Stimulated activated effector memory CD8-positive, alpha-beta T cell treated with anti-CD3 and anti-CD28 coated beads, Interleukin-12 subunit alpha, Interleukin-12 subunit beta, amount 100 ng/mL, for 72 hours (primary cell): ENCODE results near the gene GNAT2.
"Not testable (repeated sequence)": the region's sequence is repeated elsewhere in the genome, so short reads cannot be mapped to it uniquely, and the experiment has no call there.

Source experiments
- ATAC-seq: fragments of 150-1000 bp; cut with Tn5 transposase; 2 replicates; pipeline ENCODE4 v1.10.0; 2021
- DNase-seq, 2 donors: peaks; one replicate each; pipeline ENCODE4 v3.0.0; 2021 to 2022; ENCODE audit warnings: low spot score in 2 of 2
- H3K27ac Mint-ChIP-seq: one replicate; pipeline ENCODE4 v1.8.0; 2022; ENCODE audit warnings: mild to moderate bottlenecking, mixed read lengths
- H3K36me3 Mint-ChIP-seq: one replicate; pipeline ENCODE4 v1.8.0; 2022; ENCODE audit warnings: mild to moderate bottlenecking, mixed read lengths
- H3K4me1 Mint-ChIP-seq: one replicate; pipeline ENCODE4 v1.8.0; 2022; ENCODE audit warnings: mixed read lengths
- H3K4me3 Mint-ChIP-seq: one replicate; pipeline ENCODE4 v1.8.0; 2022; ENCODE audit warnings: mild to moderate bottlenecking, mixed read lengths
- H3K9me3 Mint-ChIP-seq: one replicate; pipeline ENCODE4 v1.8.0; 2022; ENCODE audit warnings: mixed read lengths

GNAT2 gene

GRCh38 chr1:109619576-109620400 lies at the start of gene GNAT2, which contains the start of gene AMPD2:
Gene GNAT2, minus strand, starts transcription at chr1:109619616. Its CDS starts 6,746 bp downstream, at chr1:109612870.
Gene AMPD2, plus strand, starts transcription at chr1:109619837. Its CDS starts 1,339 bp downstream, at chr1:109621176.
- ATAC-seq (peak; percentile 79), DNase-seq (peak; percentile 72 to 90)
- Mint-ChIP-seq H3K4me3 (peak within 1 kb of the TSS; percentile 99), H3K27ac (peak within 1 kb of the TSS; percentile 98), H3K4me1 (peaks cover 80% of the 10 kb centered on the region), H3K9me3 (no peaks in the 10 kb centered on the region), H3K36me3 (peaks cover 27% of the 10 kb centered on the region)

GRCh38 chr1:109668123-109668775 lies 48.8 kb upstream of the GNAT2 start:
- Mint-ChIP-seq H3K9me3 (no peaks in the 10 kb centered on the region), H3K4me3 (peak overlapping the region; percentile 49), H3K36me3 (peaks cover 5% of the 10 kb centered on the region), H3K4me1 (peaks cover 24% of the 10 kb centered on the region), H3K27ac (no peak overlapping the region)
- DNase-seq (peak in 1 of 2 donors; percentile 46), ATAC-seq (no peak)

GRCh38 chr1:109667452-109668122 lies 48.2 kb upstream of the GNAT2 start, which contains the start of gene GSTM2:
Gene GSTM2, plus strand, starts transcription at chr1:109668057. Its CDS starts 59 bp downstream, at chr1:109668116.
- Mint-ChIP-seq H3K4me3 (peak within 1 kb of the TSS; percentile 49), H3K9me3 (no peaks in the 10 kb centered on the region), H3K27ac (no peak within 1 kb of the TSS), H3K36me3 (peaks cover 5% of the 10 kb centered on the region), H3K4me1 (peaks cover 24% of the 10 kb centered on the region)
- peak; percentile 89 for ATAC-seq
- peak in 1 of 2 donors; percentile 65 for DNase-seq

DNA sequence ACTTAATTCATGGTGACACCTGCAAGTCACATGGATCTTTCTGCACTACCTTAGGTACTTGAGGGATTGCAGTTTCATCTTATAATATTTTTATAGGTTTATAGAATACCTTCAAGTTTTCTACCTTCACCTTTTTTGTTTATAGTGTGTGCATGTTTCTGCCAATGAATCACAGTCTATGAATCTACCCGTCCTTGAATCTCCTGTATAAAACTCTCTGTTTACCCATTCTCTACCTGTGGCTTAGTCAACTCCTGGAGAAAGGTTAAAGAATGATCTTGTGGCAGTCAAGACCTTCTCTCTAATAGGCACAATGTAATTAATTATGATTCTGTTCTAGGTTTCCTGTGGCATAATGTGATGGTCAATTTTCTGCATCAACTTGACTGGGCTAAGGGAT lies 45.3 kb upstream of the GNAT2 start:
- no peak overlapping the region for H3K27ac Mint-ChIP-seq
- peaks cover 5% of the 10 kb centered on the region for H3K36me3 Mint-ChIP-seq

GRCh38 chr1:109661391-109661790 lies 42.0 kb upstream of the GNAT2 start:
- ATAC-seq: no peak
- peak in 1 of 2 donors; percentile 32 for DNase-seq
- Mint-ChIP-seq H3K27ac (peak overlapping the region; percentile 43), H3K4me1 (peaks cover 3% of the 10 kb centered on the region), H3K9me3 (no peaks in the 10 kb centered on the region), H3K4me3 (no peak overlapping the region), H3K36me3 (peaks cover 2% of the 10 kb centered on the region)

More for the DNA sequence above, 45.3 kb upstream of the GNAT2 start:
- DNase-seq (no peak), ATAC-seq (no peak)
- no peaks in the 10 kb centered on the region for H3K9me3 Mint-ChIP-seq
- peaks cover 13% of the 10 kb centered on the region for H3K4me1 Mint-ChIP-seq
- no peak overlapping the region for H3K4me3 Mint-ChIP-seq

DNA sequence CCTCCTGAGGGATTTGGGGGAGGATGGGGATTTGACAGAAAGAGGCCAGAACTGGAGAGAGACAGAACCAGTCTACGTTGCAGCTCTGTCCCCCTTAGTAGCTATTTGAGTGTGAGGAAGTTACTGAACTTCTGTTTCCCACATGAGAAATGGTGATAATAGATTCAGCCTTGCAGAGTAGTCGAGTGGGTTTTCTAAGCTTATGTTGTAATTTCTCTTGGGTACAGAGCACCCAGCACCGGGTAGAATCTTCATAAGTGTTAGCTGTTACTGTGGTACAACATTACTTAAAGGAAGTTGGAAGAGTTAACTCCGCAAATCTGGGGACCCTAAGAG lies 41.2 kb upstream of the GNAT2 start:
- not testable (repeated sequence) for H3K27ac Mint-ChIP-seq, H3K36me3 Mint-ChIP-seq, DNase-seq, H3K4me3 Mint-ChIP-seq, H3K9me3 Mint-ChIP-seq, ATAC-seq
- peaks cover 10% of the 10 kb centered on the region for H3K4me1 Mint-ChIP-seq

DNA sequence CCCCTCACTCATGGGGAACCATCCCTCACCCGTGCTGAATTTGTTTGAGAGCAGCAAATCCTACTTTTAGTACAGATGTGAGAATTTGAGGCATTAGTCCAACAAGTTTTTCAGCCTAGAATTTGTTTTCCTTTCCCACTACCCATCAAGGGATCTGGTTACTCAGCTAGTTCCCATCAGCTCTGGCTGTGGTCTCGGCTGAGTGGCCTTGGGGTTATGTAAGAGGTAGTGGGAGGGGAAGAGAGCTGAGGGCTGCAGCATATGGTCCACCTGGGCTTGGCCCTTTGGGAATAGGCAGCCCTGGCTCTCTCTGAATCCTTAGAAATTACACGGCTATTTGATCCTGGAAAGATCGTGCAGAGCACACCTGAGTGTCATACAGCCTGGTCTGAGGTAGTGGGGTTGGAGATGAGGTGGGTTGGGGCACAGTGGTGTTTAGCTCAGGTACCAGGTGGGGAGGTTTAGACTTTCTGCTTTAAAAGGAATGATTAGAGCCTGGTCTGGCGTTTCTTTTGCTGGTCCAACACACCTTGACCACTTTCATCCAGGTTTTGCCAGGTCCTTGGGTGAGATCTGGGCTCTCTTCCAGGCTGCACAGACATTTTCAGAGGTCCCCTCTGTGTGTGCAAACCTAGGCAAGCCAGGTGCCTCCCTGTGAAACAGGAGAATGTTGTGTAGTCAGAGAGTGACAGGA lies 40.7 kb upstream of the GNAT2 start:
- ATAC-seq: no peak
- peak overlapping the region; percentile 75 for H3K27ac Mint-ChIP-seq
- peak in 1 of 2 donors; percentile 41 for DNase-seq
- H3K36me3 Mint-ChIP-seq: no peaks in the 10 kb centered on the region
- peaks cover 14% of the 10 kb centered on the region for H3K4me1 Mint-ChIP-seq
- no peaks in the 10 kb centered on the region for H3K9me3 Mint-ChIP-seq
- no peak overlapping the region for H3K4me3 Mint-ChIP-seq

DNA sequence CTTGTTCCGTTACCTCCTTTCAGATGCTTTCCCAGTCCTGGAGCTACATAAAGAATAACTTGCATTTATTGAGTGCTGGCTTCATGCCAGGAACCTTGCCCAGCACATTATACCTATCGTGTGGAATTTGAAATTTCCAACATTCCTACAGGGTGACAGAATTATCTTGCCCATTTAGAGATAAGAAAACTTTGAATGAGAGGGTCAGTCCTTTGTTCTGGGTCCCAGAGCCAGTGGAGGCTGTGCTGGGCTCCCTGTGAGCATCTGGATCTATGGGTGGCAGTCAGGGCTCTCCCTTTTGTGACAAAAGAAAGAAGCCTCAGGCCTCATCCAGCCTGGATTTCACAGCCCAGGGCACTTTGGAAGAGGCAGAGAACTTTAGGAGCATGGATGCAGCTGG lies 39.7 kb upstream of the GNAT2 start:
- Mint-ChIP-seq H3K4me1 (peaks cover 20% of the 10 kb centered on the region), H3K9me3 (no peaks in the 10 kb centered on the region), H3K4me3 (no peak overlapping the region), H3K27ac (no peak overlapping the region), H3K36me3 (no peaks in the 10 kb centered on the region)
- ATAC-seq (no peak), DNase-seq (no peak)

DNA sequence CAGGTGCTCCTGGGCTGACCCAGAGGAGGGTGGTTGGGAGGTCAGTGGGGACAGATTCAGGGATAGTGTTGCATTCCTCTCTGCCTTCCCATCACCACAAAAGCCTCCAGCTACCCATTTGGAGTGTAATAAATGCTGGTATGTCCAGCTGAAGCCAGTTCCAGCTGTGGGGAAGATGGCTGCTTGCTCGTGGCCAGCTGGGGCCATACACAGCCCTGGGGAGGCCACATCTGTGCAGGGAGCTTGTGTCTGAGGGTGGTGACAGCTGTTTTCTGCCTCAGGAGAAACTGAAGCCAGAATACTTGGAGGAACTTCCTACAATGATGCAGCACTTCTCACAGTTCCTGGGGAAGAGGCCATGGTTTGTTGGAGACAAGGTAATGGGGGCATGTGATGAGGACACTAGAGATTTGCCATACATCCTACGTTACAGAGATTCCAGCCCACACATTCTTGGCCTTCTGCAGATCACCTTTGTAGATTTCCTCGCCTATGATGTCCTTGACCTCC lies 39.2 kb upstream of the GNAT2 start:
- H3K4me3 Mint-ChIP-seq: no peak overlapping the region
- no peak for ATAC-seq
- H3K36me3 Mint-ChIP-seq: no peaks in the 10 kb centered on the region
- DNase-seq: peak in 1 of 2 donors; percentile 38
- peaks cover 20% of the 10 kb centered on the region for H3K4me1 Mint-ChIP-seq
- H3K9me3 Mint-ChIP-seq: no peaks in the 10 kb centered on the region
- H3K27ac Mint-ChIP-seq: no peak overlapping the region

GRCh38 chr1:109657970-109658369 lies 38.6 kb upstream of the GNAT2 start:
- Mint-ChIP-seq H3K36me3 (no peaks in the 10 kb centered on the region), H3K4me1 (peaks cover 20% of the 10 kb centered on the region), H3K9me3 (no peaks in the 10 kb centered on the region), H3K27ac (no peak overlapping the region), H3K4me3 (no peak overlapping the region)
- peak in 1 of 2 donors; percentile 33 for DNase-seq
- ATAC-seq: no peak

GRCh38 chr1:109657395-109657794 lies 38.0 kb upstream of the GNAT2 start:
- Mint-ChIP-seq H3K4me1 (peaks cover 20% of the 10 kb centered on the region), H3K4me3 (peak overlapping the region; percentile 91), H3K9me3 (no peaks in the 10 kb centered on the region), H3K36me3 (no peaks in the 10 kb centered on the region), H3K27ac (no peak overlapping the region)
- peak in 1 of 2 donors; percentile 41 for DNase-seq
- ATAC-seq: no peak

DNA sequence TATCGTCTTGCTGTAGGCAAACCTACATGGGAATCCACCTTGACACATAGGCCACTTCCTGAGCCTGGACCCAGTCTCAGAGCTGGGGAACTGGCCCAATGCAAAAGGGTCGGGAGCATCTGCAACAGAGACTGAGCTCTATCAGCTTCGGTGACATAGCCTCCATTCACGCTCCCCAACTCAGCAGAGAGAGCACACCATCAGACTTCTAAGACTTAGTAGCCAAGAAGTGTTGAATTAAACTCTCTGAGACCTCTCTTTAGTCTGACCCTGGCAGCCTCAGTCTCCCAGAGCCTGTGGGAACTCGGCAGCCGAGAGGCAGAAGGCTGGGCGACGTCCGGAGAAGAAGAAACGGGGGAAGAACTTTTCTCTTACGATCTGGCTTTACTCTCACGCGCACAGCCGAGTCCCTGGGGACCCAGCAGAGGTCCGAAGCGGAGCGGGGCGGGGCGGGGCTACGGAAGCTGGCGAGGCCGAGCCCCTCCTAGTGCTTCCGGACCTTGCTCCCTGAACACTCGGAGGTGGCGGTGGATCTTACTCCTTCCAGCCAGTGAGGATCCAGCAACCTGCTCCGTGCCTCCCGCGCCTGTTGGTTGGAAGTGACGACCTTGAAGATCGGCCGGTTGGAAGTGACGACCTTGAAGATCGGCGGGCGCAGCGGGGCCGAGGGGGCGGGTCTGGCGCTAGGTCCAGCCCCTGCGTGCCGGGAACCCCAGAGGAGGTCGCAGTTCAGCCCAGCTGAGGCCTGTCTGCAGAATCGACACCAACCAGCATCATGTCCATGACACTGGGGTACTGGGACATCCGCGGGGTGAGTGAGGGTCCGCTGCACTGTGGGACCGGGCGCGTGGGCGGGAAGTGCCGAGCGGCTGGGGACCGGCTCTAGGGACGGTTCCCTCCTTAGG lies 36.5 kb upstream of the GNAT2 start, which contains the start of gene GSTM4:
TSS of gene GSTM4 (plus strand) at position 485 of the 905 bp plus-strand sequence. CDS start at position 776, 291 bp downstream.
- no peaks in the 10 kb centered on the region for H3K9me3 Mint-ChIP-seq
- peaks cover 20% of the 10 kb centered on the region for H3K4me1 Mint-ChIP-seq
- peak within 1 kb of the TSS; percentile 91 for H3K4me3 Mint-ChIP-seq
- peak within 1 kb of the TSS; percentile 91 for H3K27ac Mint-ChIP-seq
- ATAC-seq: peak; percentile 93
- no peaks in the 10 kb centered on the region for H3K36me3 Mint-ChIP-seq
- DNase-seq: peak; percentile 61 to 83

DNA sequence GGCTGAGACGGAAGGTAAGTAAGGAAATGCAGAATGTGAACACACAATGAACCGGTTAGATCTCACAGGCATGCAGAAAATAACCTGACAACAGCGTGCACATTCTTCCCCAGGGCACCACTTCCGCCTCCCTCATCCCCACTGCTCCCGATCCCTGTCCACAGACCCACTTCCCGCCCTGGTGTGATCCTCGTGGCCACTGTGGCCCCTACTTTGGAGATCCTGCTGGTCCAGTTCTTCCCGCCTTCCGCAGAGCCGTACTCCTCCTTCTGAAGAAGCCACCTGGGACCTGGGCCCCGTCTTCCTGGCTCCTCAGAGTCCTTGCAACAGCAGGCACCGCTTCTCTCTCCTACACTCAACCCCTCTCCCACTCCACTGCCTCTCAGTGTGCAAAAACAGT lies 35.1 kb upstream of the GNAT2 start:
- Mint-ChIP-seq H3K4me1 (peaks cover 20% of the 10 kb centered on the region), H3K4me3 (no peak overlapping the region), H3K9me3 (no peaks in the 10 kb centered on the region), H3K27ac (no peak overlapping the region), H3K36me3 (no peaks in the 10 kb centered on the region)
- ATAC-seq (no peak), DNase-seq (no peak)

DNA sequence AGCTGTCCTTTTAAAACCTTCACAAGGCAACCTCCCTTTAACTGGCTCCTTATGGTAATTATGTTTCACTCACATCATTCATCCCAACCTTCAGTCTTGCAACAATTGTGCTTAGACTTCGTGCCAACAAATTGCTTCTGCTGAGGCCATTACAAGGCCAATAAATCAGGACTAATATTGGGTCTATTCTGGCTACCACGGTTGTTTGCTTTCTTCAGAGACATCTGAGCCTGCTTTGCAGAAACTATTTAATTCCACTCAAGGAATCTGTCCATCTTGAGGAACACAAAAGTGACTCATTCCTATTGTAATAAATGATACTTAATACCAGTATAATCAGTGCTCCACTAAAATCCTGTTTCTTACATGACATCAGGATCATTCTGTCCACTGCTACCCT lies 33.9 kb upstream of the GNAT2 start:
- ATAC-seq: no peak
- H3K9me3 Mint-ChIP-seq: no peaks in the 10 kb centered on the region
- H3K4me1 Mint-ChIP-seq: peaks cover 20% of the 10 kb centered on the region
- no peak overlapping the region for H3K27ac Mint-ChIP-seq
- H3K4me3 Mint-ChIP-seq: no peak overlapping the region
- H3K36me3 Mint-ChIP-seq: no peaks in the 10 kb centered on the region
- DNase-seq: no peak
